PC-3 (cell line): Measurements from ENCODE around the gene TESMIN. TPM values are rescaled to one million over a fixed set of nuclear protein-coding genes. Genes with fewer than 3 reads are reported as not detected.

Source experiments
- ATAC-seq: fragments of 200-7000 bp; cut with Tn5 transposase; 2 replicates; pipeline ENCODE4 v1.9.1; 2020; ENCODE audit warnings: mild to moderate bottlenecking, moderate library complexity
- BruUV-seq: library from RNA; stranded (reverse); fragments of 400-500 nt; replicated peaks from 2 replicates; lab custom pipeline; 2021; lab: Mats Ljungman, UMichigan
- CTCF ChIA-PET: fragments of 300-600 bp; sonication (Branson Sonifier 250); formaldehyde crosslinking; loops from one replicate; lab custom pipeline; 2022; ENCODE audit warnings: antibody characterized with exemption; lab: Charles Lee
- POLR2A ChIA-PET: fragments of 300-600 bp; sonication (Branson Sonifier 250); formaldehyde crosslinking; loops from one replicate; lab custom pipeline; 2022; ENCODE audit warnings: antibody characterized with exemption; ENCODE audit not compliant: unreplicated experiment; lab: Charles Lee
- DNase-seq: peaks from one replicate; pipeline ENCODE4 v3.0.0-alpha.2; 2015
- H2AFZ ChIP-seq: fragments of 300-600 bp; sonication (generic); 2 replicates; pipeline ENCODE4 v1.6.0; 2016; ENCODE audit warnings: antibody characterized with exemption, low read length
- H3F3A ChIP-seq: fragments of 300-600 bp; sonication (generic); one replicate; pipeline ENCODE4 v1.6.0; 2017; ENCODE audit warnings: antibody characterized with exemption, low read length, control low read depth, mild to moderate bottlenecking; ENCODE audit not compliant: unreplicated experiment
- H3K27ac ChIP-seq: fragments of 300-600 bp; sonication (generic); 2 replicates; pipeline ENCODE4 v1.5.1; 2016; ENCODE audit warnings: mild to moderate bottlenecking, low read length
- H3K27me3 ChIP-seq: fragments of 300-600 bp; sonication (generic); 2 replicates; pipeline ENCODE4 v1.6.1; 2016; ENCODE audit warnings: low read length, mixed read lengths
- H3K36me3 ChIP-seq: fragments of 300-600 bp; sonication (generic); 2 replicates; pipeline ENCODE4 v1.6.1; 2016; ENCODE audit warnings: low read depth, mixed run types, low read length, mixed read lengths
- H3K4me1 ChIP-seq: fragments of 300-600 bp; sonication (generic); 2 replicates; pipeline ENCODE4 v1.5.1; 2016; ENCODE audit warnings: low read length; ENCODE audit not compliant: insufficient read depth
- H3K4me2 ChIP-seq: fragments of 300-600 bp; sonication (generic); 2 replicates; pipeline ENCODE4 v1.6.0; 2016; ENCODE audit warnings: low read length
- H3K4me3 ChIP-seq: fragments of 300-600 bp; sonication (generic); 2 replicates; pipeline ENCODE4 v1.5.1; 2016; ENCODE audit warnings: mild to moderate bottlenecking, low read length, mixed read lengths
- H3K79me2 ChIP-seq: fragments of 300-600 bp; sonication (generic); 2 replicates; pipeline ENCODE4 v1.6.1; 2017; ENCODE audit warnings: low read length, mixed read lengths
- H3K9ac ChIP-seq: fragments of 300-600 bp; sonication (generic); 2 replicates; pipeline ENCODE4 v1.6.0; 2016; ENCODE audit warnings: mild to moderate bottlenecking, low read length
- H3K9me2 ChIP-seq: fragments of 300-600 bp; sonication (generic); replicated peaks from 2 replicates; pipeline ENCODE4 v1.6.1; 2016; ENCODE audit warnings: mixed run types, low read length, mixed read lengths
- H3K9me3 ChIP-seq: fragments of 300-600 bp; sonication (generic); 2 replicates; pipeline ENCODE4 v1.6.1; 2016; ENCODE audit warnings: low read length, mixed read lengths
- H4K20me1 ChIP-seq: fragments of 300-600 bp; sonication (generic); 2 replicates; pipeline ENCODE4 v1.6.1; 2016; ENCODE audit warnings: low read length, mixed read lengths
- CTCF ChIP-seq: fragments of 300-600 bp; sonication (generic); conservative IDR thresholded peaks from 2 replicates; pipeline ENCODE4 v1.5.1; 2017; ENCODE audit warnings: antibody characterized with exemption, low read depth, mild to moderate bottlenecking, low read length
- EZH2 ChIP-seq: fragments of 300-600 bp; sonication (generic); IDR thresholded peaks from one replicate; pipeline ENCODE4 v1.6.1; 2017; ENCODE audit warnings: antibody characterized with exemption, mild to moderate bottlenecking, low read length; ENCODE audit not compliant: unreplicated experiment
- EZH2phosphoT487 ChIP-seq: fragments of 300-600 bp; sonication (generic); IDR thresholded peaks from 2 replicates; pipeline ENCODE4 v1.6.1; 2018; ENCODE audit warnings: mild to moderate bottlenecking, antibody characterized with exemption, low read length, borderline replicate concordance
- intact Hi-C: fragments of 100-400 bp; cut with micrococcal nuclease; formaldehyde crosslinking; loops from 2 replicates; pipeline ENCODE4 v1.9.0; 2023
- total RNA-seq: library from RNA; depleted of rRNA; stranded (reverse); fragments of >200 nt; gene quantifications from 2 replicates; pipeline ENCODE4 v1.2.3, GENCODE V29; 2014

TESMIN gene
- total RNA-seq, 1 experiment from 2014 or later, result 25.8 TPM

DNA sequence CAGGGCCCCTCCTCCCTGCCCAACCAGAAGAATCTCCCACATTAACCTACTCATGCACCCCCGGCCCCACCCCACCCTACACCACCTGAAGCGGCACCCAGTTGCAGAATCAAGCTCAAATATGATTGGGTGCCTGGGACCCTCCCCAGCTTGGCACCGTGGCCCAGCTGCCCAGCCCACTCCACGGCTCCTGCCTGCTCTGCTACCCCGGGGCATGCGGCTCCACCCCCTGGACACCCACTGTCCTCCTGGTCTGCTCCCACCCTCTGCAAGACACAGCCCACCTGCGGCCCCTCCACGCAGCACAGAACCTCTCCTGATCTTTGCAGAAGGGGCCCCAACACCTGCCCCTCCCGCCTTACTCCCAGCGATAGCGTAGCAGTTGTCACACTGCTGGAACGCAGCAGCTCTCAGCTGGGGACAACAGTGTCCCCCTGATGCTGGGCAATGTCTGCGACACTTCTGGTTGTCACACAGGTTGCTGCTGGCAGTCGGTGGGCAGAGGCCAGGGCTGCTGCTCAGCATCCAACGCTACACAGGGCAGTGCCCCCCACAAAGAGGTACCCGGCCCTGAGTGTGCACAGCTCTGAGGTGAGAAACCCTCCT lies 32.0 kb upstream of the TESMIN start:
- DNase-seq, result no peak
- BruUV-seq, result no TSS peak

DNA sequence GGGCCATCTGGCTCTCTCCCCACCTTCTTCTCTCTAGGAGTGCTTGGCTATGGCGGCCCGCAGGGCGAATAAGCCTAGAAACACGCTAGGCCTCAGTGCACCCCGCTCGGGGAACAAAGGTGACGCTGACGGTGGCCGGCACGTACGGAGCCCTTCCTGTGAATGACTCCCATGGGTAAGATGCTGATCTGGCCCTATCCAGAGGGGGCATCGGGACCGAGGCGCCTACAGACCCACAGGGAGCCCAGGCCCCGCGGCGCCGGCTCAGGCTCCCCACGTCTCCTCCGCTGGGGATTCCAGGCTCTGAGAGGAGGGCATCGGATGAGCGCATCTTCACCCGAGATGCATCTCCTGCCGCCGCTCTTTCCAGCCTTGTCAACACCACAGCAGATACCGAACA lies 31.4 kb upstream of the TESMIN start:
- ATAC-seq, result no peak
- Histone ChIP-seq H3K9me3 (no peaks in the 10 kb centered on the region), H3K4me2 (no peak overlapping the region), H3K36me3 (peaks cover 10% of the 10 kb centered on the region), H4K20me1 (no peaks in the 10 kb centered on the region), H3K27ac (no peak overlapping the region), H3K9ac (no peak overlapping the region), H3K9me2 (no peaks in the 10 kb centered on the region), H3K27me3 (no peaks in the 10 kb centered on the region), H3F3A (no peaks in the 10 kb centered on the region), H3K4me1 (no peaks in the 10 kb centered on the region), H3K4me3 (no peak overlapping the region), H3K79me2 (no peaks in the 10 kb centered on the region), H2AFZ (no peak overlapping the region)
- CTCF ChIA-PET, result no interaction called here
- TF ChIP-seq EZH2phosphoT487, result no peak
- no TSS peak for BruUV-seq
- no peak for DNase-seq
- POLR2A ChIA-PET, result no interaction called here
- intact Hi-C loops, result no loop called here

More for the DNA sequence above, 32.0 kb upstream of the TESMIN start:
- ChIA-PET CTCF (no interaction called here), POLR2A (no interaction called here)
- no peak for ATAC-seq
- Histone ChIP-seq H3K27me3 (no peaks in the 10 kb centered on the region), H4K20me1 (no peaks in the 10 kb centered on the region), H3F3A (no peaks in the 10 kb centered on the region), H3K36me3 (peaks cover 4% of the 10 kb centered on the region), H3K4me1 (no peaks in the 10 kb centered on the region), H3K9me2 (no peaks in the 10 kb centered on the region), H3K27ac (no peak overlapping the region), H3K9ac (no peak overlapping the region), H3K79me2 (no peaks in the 10 kb centered on the region), H3K9me3 (no peaks in the 10 kb centered on the region), H3K4me2 (no peak overlapping the region), H3K4me3 (no peak overlapping the region), H2AFZ (no peak overlapping the region)
- intact Hi-C loops, result no loop called here
- TF ChIP-seq EZH2phosphoT487 (no peak), EZH2 (no peak), CTCF (no peak)

DNA sequence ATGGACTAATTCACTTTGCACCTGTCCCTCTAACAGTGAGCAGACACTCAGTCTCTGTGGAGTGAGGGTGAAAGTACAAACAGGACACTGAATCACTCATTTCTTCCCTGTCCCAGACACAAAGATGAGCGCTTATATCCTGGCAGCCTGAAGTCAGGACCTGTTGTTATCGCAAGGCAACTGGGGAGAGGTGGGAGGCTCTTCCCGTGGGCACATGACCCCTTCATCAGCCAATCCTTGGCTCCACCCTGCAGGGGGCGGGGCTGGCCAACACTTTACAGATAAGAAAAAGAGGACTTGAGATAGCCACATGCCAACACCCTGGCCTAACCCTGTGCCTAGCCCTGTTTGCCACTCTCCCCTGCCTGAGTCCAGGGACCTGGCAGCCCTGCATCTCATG lies 29.5 kb upstream of the TESMIN start:
- H3K9ac ChIP-seq, result no peak overlapping the region
- no peaks in the 10 kb centered on the region for H3K9me2 ChIP-seq
- no peak for TF ChIP-seq CTCF
- H3K4me1 ChIP-seq, result no peaks in the 10 kb centered on the region
- no peaks in the 10 kb centered on the region for H3K27me3 ChIP-seq
- CTCF ChIA-PET, result no interaction called here
- no peak overlapping the region for H3K27ac ChIP-seq
- DNase-seq (no peak), ATAC-seq (no peak; the same call in 1 of the 2 replicates)
- H2AFZ ChIP-seq, result no peak overlapping the region
- no peaks in the 10 kb centered on the region for H3F3A ChIP-seq
- no TSS peak for BruUV-seq
- no peaks in the 10 kb centered on the region for H3K9me3 ChIP-seq
- intact Hi-C loops, result no loop called here
- POLR2A ChIA-PET, result no interaction called here
- H3K4me3 ChIP-seq, result no peak overlapping the region
- H3K4me2 ChIP-seq, result no peak overlapping the region
- no peaks in the 10 kb centered on the region for H3K79me2 ChIP-seq
- peaks cover 14% of the 10 kb centered on the region for H3K36me3 ChIP-seq
- no peaks in the 10 kb centered on the region for H4K20me1 ChIP-seq
